Astrocyte of the cerebellum (primary cell): ENCODE data around the gene SMPDL3A.

Experiments used
- DNase-seq: peaks from one replicate; pipeline ENCODE4 v3.0.0-alpha.2; 2011; ENCODE audit warnings: low read depth
- H3K4me3 ChIP-seq: 2 replicates; pipeline ENCODE4 v1.5.1; 2011; ENCODE audit warnings: mild to moderate bottlenecking, low read depth, low read length, moderate library complexity
- CTCF ChIP-seq: IDR thresholded peaks from 2 replicates; pipeline ENCODE4 v1.5.1; 2012; ENCODE audit warnings: low read length, low read depth, moderate library complexity, mild to moderate bottlenecking; ENCODE audit errors: missing control alignments
- in situ Hi-C: cut with HindIII; loops from 2 replicates; pipeline ENCODE4 v1.10.0; 2017; ENCODE audit warnings: low sequenced_read_pairs

Gene SMPDL3A

GRCh38 chr6:122800906-122801305, 11.8 kb downstream of the SMPDL3A start:
- in situ Hi-C loops, result no loop called here
- no peak for TF ChIP-seq CTCF
- DNase-seq, result no peak
- H3K4me3 ChIP-seq, result no peak overlapping the region

- DNase-seq, result no peak
- no peak overlapping the region for H3K4me3 ChIP-seq
- in situ Hi-C loops, result no loop called here
- TF ChIP-seq CTCF, result no peak
These were observed 12.3 kb downstream of the SMPDL3A start for GRCh38 chr6:122801397-122801796.

- no peak for TF ChIP-seq CTCF
- in situ Hi-C loops, result no loop called here
- no peak overlapping the region for H3K4me3 ChIP-seq
- no peak for DNase-seq
These were observed 14.2 kb downstream of the SMPDL3A start for GRCh38 chr6:122803171-122803661.

GRCh38 chr6:122804962-122805485, 16.0 kb downstream of the SMPDL3A start:
- no peak for DNase-seq
- H3K4me3 ChIP-seq, result no peak overlapping the region
- in situ Hi-C loops, result no loop called here
- no peak for TF ChIP-seq CTCF

GRCh38 chr6:122806291-122806690, 17.2 kb downstream of the SMPDL3A start:
- no peak for DNase-seq
- no peak overlapping the region for H3K4me3 ChIP-seq
- in situ Hi-C loops, result no loop called here
- TF ChIP-seq CTCF, result no peak

- H3K4me3 ChIP-seq, result no peak overlapping the region
- TF ChIP-seq CTCF, result no peak
- in situ Hi-C loops, result no loop called here
- DNase-seq, result no peak
These were observed 19.2 kb downstream of the SMPDL3A start for GRCh38 chr6:122808121-122808885.
